OCI-LY7 (cell line): ENCODE data around the gene WBP11. TPM values are rescaled to one million over a fixed set of nuclear protein-coding genes. Genes with fewer than 3 reads are reported as not detected.

ENCODE experiments used
- BruUV-seq: library from RNA; stranded (reverse); fragments of 400-500 nt; replicated peaks from 2 replicates; lab custom pipeline; 2021; lab: Mats Ljungman, UMichigan
- CTCF ChIA-PET: fragments of 300-600 bp; sonication (Branson Sonifier 250); formaldehyde crosslinking; loops from one replicate; lab custom pipeline; 2022; ENCODE audit warnings: antibody characterized with exemption; ENCODE audit not compliant: unreplicated experiment; lab: Charles Lee
- POLR2A ChIA-PET: fragments of 300-600 bp; sonication (Branson Sonifier 250); formaldehyde crosslinking; loops from one replicate; lab custom pipeline; 2022; ENCODE audit warnings: antibody characterized with exemption; lab: Charles Lee
- DNase-seq: peaks from one replicate; pipeline ENCODE4 v3.0.0-alpha.2; 2015; ENCODE audit warnings: low spot score
- H2AFZ ChIP-seq: fragments of 200-600 bp; sonication (generic), shearing (Covaris generic); 2 replicates; pipeline ENCODE4 v1.6.1; 2014; ENCODE audit warnings: mild to moderate bottlenecking, antibody characterized with exemption, low read length, moderate library complexity
- H3K27ac ChIP-seq: fragments of 200-600 bp; sonication (generic); 2 replicates; pipeline ENCODE4 v1.5.1; 2014; ENCODE audit warnings: mixed run types, low read depth, mild to moderate bottlenecking, moderate library complexity, low read length, inconsistent platforms; ENCODE audit not compliant: poor library complexity, severe bottlenecking
- H3K36me3 ChIP-seq: fragments of 200-600 bp; sonication (generic); 2 replicates; pipeline ENCODE4 v1.6.1; 2014; ENCODE audit warnings: mild to moderate bottlenecking, antibody characterized with exemption, low read length, moderate library complexity, mixed read lengths; ENCODE audit not compliant: insufficient read depth
- H3K4me1 ChIP-seq: fragments of 200-600 bp; sonication (generic); 2 replicates; pipeline ENCODE4 v1.5.1; 2014; ENCODE audit warnings: mild to moderate bottlenecking, low read length; ENCODE audit not compliant: insufficient read depth, poor library complexity, severe bottlenecking
- H3K4me2 ChIP-seq: fragments of 200-600 bp; sonication (generic); 2 replicates; pipeline ENCODE4 v1.6.1; 2014; ENCODE audit warnings: mild to moderate bottlenecking, low read length
- H3K4me3 ChIP-seq: fragments of 200-600 bp; sonication (generic); 2 replicates; pipeline ENCODE4 v1.5.1; 2014; ENCODE audit warnings: mild to moderate bottlenecking, low read depth, low read length; ENCODE audit not compliant: poor library complexity, severe bottlenecking
- H3K79me2 ChIP-seq: fragments of 200-600 bp; sonication (generic); 2 replicates; pipeline ENCODE4 v1.6.1; 2016; ENCODE audit warnings: low read depth, mild to moderate bottlenecking, low read length, moderate library complexity, mixed read lengths; ENCODE audit not compliant: insufficient read depth
- H3K9me2 ChIP-seq: fragments of 200-600 bp; sonication (generic); 2 replicates; pipeline ENCODE4 v1.6.1; 2016; ENCODE audit warnings: mild to moderate bottlenecking, low read length, mixed read lengths; ENCODE audit not compliant: insufficient read depth
- H3K9me3 ChIP-seq: fragments of 200-600 bp; sonication (generic); 2 replicates; pipeline ENCODE4 v1.6.1; 2014; ENCODE audit warnings: mild to moderate bottlenecking, mixed run types, low read length, mixed read lengths
- H4K20me1 ChIP-seq: fragments of 200-600 bp; sonication (generic); 2 replicates; pipeline ENCODE4 v1.6.1; 2014; ENCODE audit warnings: mild to moderate bottlenecking, antibody characterized with exemption, low read length, moderate library complexity, mixed read lengths; ENCODE audit not compliant: insufficient read depth
- EZH2phosphoT487 ChIP-seq: fragments of 200-600 bp; sonication (generic); IDR thresholded peaks from 2 replicates; pipeline ENCODE4 v1.6.1; 2018; ENCODE audit warnings: low read depth, borderline replicate concordance, mild to moderate bottlenecking, mixed run types, antibody characterized with exemption, low read length, moderate library complexity, mixed read lengths
- intact Hi-C: fragments of 100-400 bp; cut with micrococcal nuclease; formaldehyde crosslinking; loops from one replicate; pipeline ENCODE4 v1.10.0; 2022; ENCODE audit not compliant: unreplicated experiment
- total RNA-seq, 2 experiments: library from RNA; depleted of rRNA in 1 of 2; stranded (reverse); fragments of >200 nt in 1 of 2; shearing (Covaris generic) in 1 of 2; gene quantifications; 2 replicates each; pipeline ENCODE4 v1.2.3, GENCODE V29; 2014 to 2022
- TF ChIP-seq, protein P1 (sequence below): fragments of 200-600 bp; sonication (generic); conservative IDR thresholded peaks from 2 replicates; pipeline ENCODE4 v1.5.1; 2014; ENCODE audit warnings: mild to moderate bottlenecking, antibody characterized with exemption, low read length, moderate library complexity, mixed read lengths

Gene WBP11
- total RNA-seq, 2 experiments from 2014 or later: 16.5 to 107 TPM

DNA sequence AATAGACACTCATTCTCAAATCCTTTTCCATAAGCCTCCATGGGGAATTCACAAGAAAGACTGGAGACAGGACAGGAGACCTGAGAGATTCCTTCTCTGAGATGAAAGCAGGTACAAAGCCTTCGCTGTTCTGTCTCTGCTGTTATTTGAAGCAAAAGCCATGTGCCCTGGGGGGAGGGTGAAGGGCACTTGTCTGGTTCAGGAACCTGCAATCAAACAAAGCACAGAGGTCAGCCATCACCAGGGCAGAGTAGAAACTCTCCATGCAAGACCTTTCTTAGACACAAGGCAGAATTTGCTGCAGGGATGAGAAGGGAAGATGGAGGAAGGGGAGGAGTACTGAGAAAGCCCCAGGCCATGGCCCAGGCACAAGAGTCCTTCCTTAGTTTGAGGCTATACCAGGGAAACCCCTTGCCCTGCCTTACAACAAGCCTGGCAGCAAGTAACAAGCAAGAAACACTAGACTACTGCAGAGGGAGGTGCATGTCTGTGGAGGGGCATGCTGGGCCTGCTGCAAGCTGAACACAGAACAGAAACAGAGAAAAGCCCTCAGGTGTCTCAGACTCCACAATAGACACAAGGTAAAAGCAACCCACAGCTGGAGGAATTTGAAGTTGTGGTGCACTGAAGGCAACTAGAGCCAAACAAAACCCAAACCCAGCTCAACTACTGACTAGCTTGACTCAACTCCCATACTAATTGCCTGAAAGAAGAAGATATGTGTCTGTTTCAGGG, 47.8 kb upstream of the WBP11 start:
- Histone ChIP-seq H3K4me2 (no peak overlapping the region), H3K27ac (no peak overlapping the region), H3K4me3 (no peak overlapping the region), H3K9me3 (no peaks in the 10 kb centered on the region; the same call in 1 of the 2 replicates), H3K36me3 (no peaks in the 10 kb centered on the region), H3K79me2 (no peaks in the 10 kb centered on the region), H3K9me2 (no peaks in the 10 kb centered on the region), H3K4me1 (peaks cover 22% of the 10 kb centered on the region), H2AFZ (no peak overlapping the region), H4K20me1 (no peaks in the 10 kb centered on the region)
- ChIA-PET POLR2A (interaction anchor here (0.7 to 1.1 kb wide), 6 partner anchors 12 to 274 kb away, joined by 3 to 6 read pairs (median 4); no protein-coding TSS in a partner anchor), CTCF (interaction anchor here (1.4 kb wide), 1 partner anchor 43 kb away, joined by 5 read pairs; no protein-coding TSS in a partner anchor)
- TF ChIP-seq, protein P1, sequence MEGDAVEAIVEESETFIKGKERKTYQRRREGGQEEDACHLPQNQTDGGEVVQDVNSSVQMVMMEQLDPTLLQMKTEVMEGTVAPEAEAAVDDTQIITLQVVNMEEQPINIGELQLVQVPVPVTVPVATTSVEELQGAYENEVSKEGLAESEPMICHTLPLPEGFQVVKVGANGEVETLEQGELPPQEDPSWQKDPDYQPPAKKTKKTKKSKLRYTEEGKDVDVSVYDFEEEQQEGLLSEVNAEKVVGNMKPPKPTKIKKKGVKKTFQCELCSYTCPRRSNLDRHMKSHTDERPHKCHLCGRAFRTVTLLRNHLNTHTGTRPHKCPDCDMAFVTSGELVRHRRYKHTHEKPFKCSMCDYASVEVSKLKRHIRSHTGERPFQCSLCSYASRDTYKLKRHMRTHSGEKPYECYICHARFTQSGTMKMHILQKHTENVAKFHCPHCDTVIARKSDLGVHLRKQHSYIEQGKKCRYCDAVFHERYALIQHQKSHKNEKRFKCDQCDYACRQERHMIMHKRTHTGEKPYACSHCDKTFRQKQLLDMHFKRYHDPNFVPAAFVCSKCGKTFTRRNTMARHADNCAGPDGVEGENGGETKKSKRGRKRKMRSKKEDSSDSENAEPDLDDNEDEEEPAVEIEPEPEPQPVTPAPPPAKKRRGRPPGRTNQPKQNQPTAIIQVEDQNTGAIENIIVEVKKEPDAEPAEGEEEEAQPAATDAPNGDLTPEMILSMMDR: no peak
- TF ChIP-seq EZH2phosphoT487: no peak
- intact Hi-C loops: no loop called here
- BruUV-seq: no TSS peak
- no peak for DNase-seq

DNA sequence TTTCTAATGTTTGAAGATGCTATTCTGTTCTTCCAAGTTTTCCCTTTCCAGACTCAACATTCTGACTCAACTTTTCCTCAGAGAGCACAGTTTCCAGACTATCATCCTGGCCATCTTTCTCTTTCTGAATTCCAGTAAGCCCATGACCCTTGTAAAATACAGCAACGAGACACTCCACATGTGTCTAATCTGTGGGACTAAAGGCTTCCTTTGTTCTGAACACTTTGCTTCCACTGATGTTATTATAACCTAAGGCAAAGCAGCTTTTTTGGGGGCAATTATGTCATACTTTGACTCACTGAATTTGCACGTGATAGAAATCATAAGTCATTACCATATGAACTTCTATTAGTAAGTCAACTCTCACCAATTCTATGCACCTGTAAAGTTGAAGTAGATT, 46.4 kb upstream of the WBP11 start:
- H3K4me2 ChIP-seq: no peak overlapping the region
- H2AFZ ChIP-seq: no peak overlapping the region
- no peak overlapping the region for H3K27ac ChIP-seq
- CTCF ChIA-PET: no interaction called here
- POLR2A ChIA-PET: interaction anchor here (2.3 to 2.8 kb wide), 2 partner anchors 37 to 145 kb away, joined by 8 to 24 read pairs; no protein-coding TSS in a partner anchor
- H3K79me2 ChIP-seq: no peaks in the 10 kb centered on the region
- intact Hi-C loops: loop anchor here (5.0 kb wide), 1 partner anchor 418 kb away; no protein-coding TSS in a partner anchor
- DNase-seq: no peak
- H4K20me1 ChIP-seq: no peaks in the 10 kb centered on the region
- H3K36me3 ChIP-seq: no peaks in the 10 kb centered on the region
- BruUV-seq: no TSS peak
- TF ChIP-seq EZH2phosphoT487: no peak
- TF ChIP-seq, protein P1: no peak
- H3K9me2 ChIP-seq: no peaks in the 10 kb centered on the region
- peaks cover 14% of the 10 kb centered on the region for H3K4me1 ChIP-seq
- H3K4me3 ChIP-seq: no peak overlapping the region
- H3K9me3 ChIP-seq: no peaks in the 10 kb centered on the region
